H9 (cell line): ENCODE results near the gene RILPL1. TPM values are rescaled to one million over a fixed set of nuclear protein-coding genes. Genes with fewer than 3 reads are reported as not detected.

Source experiments
- DNase-seq: peaks from one replicate; pipeline ENCODE4 v3.0.0-alpha.2; 2017
- H2AFZ ChIP-seq: one replicate; pipeline ENCODE4 v1.6.1; 2013; ENCODE audit warnings: mild to moderate bottlenecking, low read length, control low read depth, moderate library complexity
- H2AK5ac ChIP-seq: 2 replicates; pipeline ENCODE4 v1.6.1; 2013; ENCODE audit warnings: low read length, control low read depth, mixed read lengths; ENCODE audit not compliant: insufficient read length
- H2BK120ac ChIP-seq: one replicate; pipeline ENCODE4 v1.6.1; 2013; ENCODE audit warnings: low read depth, mild to moderate bottlenecking, low read length, control low read depth, inconsistent platforms; ENCODE audit not compliant: poor library complexity, severe bottlenecking
- H2BK12ac ChIP-seq: 2 replicates; pipeline ENCODE4 v1.6.1; 2013; ENCODE audit warnings: low read length, control low read depth, mixed read lengths, low read depth; ENCODE audit not compliant: insufficient read length
- H2BK15ac ChIP-seq: 2 replicates; pipeline ENCODE4 v1.6.1; 2013; ENCODE audit warnings: low read depth, low read length, control low read depth
- H2BK20ac ChIP-seq: one replicate; pipeline ENCODE4 v1.6.1; 2013; ENCODE audit warnings: low read depth, mild to moderate bottlenecking, low read length, control low read depth, inconsistent platforms; ENCODE audit not compliant: poor library complexity, severe bottlenecking
- H2BK5ac ChIP-seq: 2 replicates; pipeline ENCODE4 v1.6.1; 2013; ENCODE audit warnings: low read length, control low read depth, mixed read lengths; ENCODE audit not compliant: insufficient read length
- H3K14ac ChIP-seq: 2 replicates; pipeline ENCODE4 v1.6.1; 2013; ENCODE audit warnings: low read length, control low read depth; ENCODE audit not compliant: insufficient read depth
- H3K18ac ChIP-seq: 2 replicates; pipeline ENCODE4 v1.6.1; 2013; ENCODE audit warnings: low read depth, mild to moderate bottlenecking, mixed read lengths, low read length, control low read depth; ENCODE audit not compliant: insufficient read length
- H3K23ac ChIP-seq: 2 replicates; pipeline ENCODE4 v1.6.1; 2013; ENCODE audit warnings: low read length, control low read depth, mixed read lengths, low read depth; ENCODE audit not compliant: insufficient read length
- H3K23me2 ChIP-seq: 2 replicates; pipeline ENCODE4 v1.6.1; 2013; ENCODE audit warnings: low read depth, mild to moderate bottlenecking, mixed read lengths, low read length, control low read depth; ENCODE audit not compliant: insufficient read length, poor library complexity, severe bottlenecking
- H3K27ac ChIP-seq: 2 replicates; pipeline ENCODE4 v1.5.1; 2013; ENCODE audit warnings: low read length, control low read depth, mixed read lengths, low read depth; ENCODE audit not compliant: insufficient read length
- H3K27me3 ChIP-seq: 2 replicates; pipeline ENCODE4 v1.6.1; 2013; ENCODE audit warnings: low read length, control low read depth, inconsistent platforms; ENCODE audit not compliant: insufficient read depth
- H3K4ac ChIP-seq: 2 replicates; pipeline ENCODE4 v1.6.1; 2013; ENCODE audit warnings: low read depth, mild to moderate bottlenecking, control low read depth, inconsistent platforms, low read length, moderate library complexity
- H3K4me1 ChIP-seq: 2 replicates; pipeline ENCODE4 v1.6.1; 2013; ENCODE audit warnings: low read length, control low read depth, inconsistent platforms; ENCODE audit not compliant: insufficient read depth
- H3K4me2 ChIP-seq: 2 replicates; pipeline ENCODE4 v1.6.1; 2013; ENCODE audit warnings: low read length, control low read depth, mixed read lengths; ENCODE audit not compliant: insufficient read length, insufficient read depth
- H3K56ac ChIP-seq: 2 replicates; pipeline ENCODE4 v1.6.1; 2013; ENCODE audit warnings: low read depth, mild to moderate bottlenecking, mixed read lengths, low read length, control low read depth; ENCODE audit not compliant: insufficient read length
- H3K79me1 ChIP-seq: 2 replicates; pipeline ENCODE4 v1.6.1; 2013; ENCODE audit warnings: low read depth, mild to moderate bottlenecking, moderate library complexity, low read length, control low read depth, inconsistent platforms; ENCODE audit not compliant: insufficient read depth, poor library complexity, severe bottlenecking
- H3K79me2 ChIP-seq: 2 replicates; pipeline ENCODE4 v1.6.1; 2013; ENCODE audit warnings: low read length, control low read depth, inconsistent platforms; ENCODE audit not compliant: insufficient read depth
- H3K9ac ChIP-seq: 2 replicates; pipeline ENCODE4 v1.6.1; 2013; ENCODE audit warnings: low read length, control low read depth, mixed read lengths; ENCODE audit not compliant: insufficient read length; ENCODE audit errors: extremely low read depth
- H3K9me3 ChIP-seq: one replicate; pipeline ENCODE4 v1.6.1; 2013; ENCODE audit warnings: low read depth, low read length, inconsistent platforms; ENCODE audit not compliant: control insufficient read depth
- H3T11ph ChIP-seq: one replicate; pipeline ENCODE4 v1.6.1; 2013; ENCODE audit warnings: mild to moderate bottlenecking, low read length, control low read depth, inconsistent platforms
- H4K20me1 ChIP-seq: one replicate; pipeline ENCODE4 v1.6.1; 2013; ENCODE audit not compliant: control insufficient read depth, insufficient read length, insufficient read depth
- H4K5ac ChIP-seq: 2 replicates; pipeline ENCODE4 v1.6.1; 2013; ENCODE audit warnings: low read depth, mild to moderate bottlenecking, mixed read lengths, low read length, control low read depth; ENCODE audit not compliant: insufficient read length
- H4K8ac ChIP-seq: replicated peaks from 2 replicates; pipeline ENCODE4 v1.6.1; 2013; ENCODE audit warnings: low read length, control low read depth, mixed read lengths, low read depth; ENCODE audit not compliant: insufficient read length
- H4K91ac ChIP-seq: 2 replicates; pipeline ENCODE4 v1.6.1; 2013; ENCODE audit warnings: low read depth, mild to moderate bottlenecking, moderate library complexity, mixed read lengths, low read length, control low read depth; ENCODE audit not compliant: insufficient read length
- H3K27ac Mint-ChIP-seq, 3 experiments: 2 replicates in 2 of 3; 3 replicates in 1 of 3; pipeline ENCODE4 v1.8.0; 2020 to 2021; ENCODE audit warnings: mixed read lengths in 3 of 3, mild to moderate bottlenecking in 1 of 3, moderate library complexity in 1 of 3
- H3K27me3 Mint-ChIP-seq: 2 replicates; pipeline ENCODE4 v1.8.0; 2021; ENCODE audit warnings: low read depth, mild to moderate bottlenecking, moderate library complexity, mixed read lengths
- H3K36me3 Mint-ChIP-seq, 3 experiments: 2 replicates in 2 of 3; 3 replicates in 1 of 3; pipeline ENCODE4 v1.8.0; 2020 to 2021; ENCODE audit warnings: low read depth in 3 of 3, mixed read lengths in 3 of 3; ENCODE audit not compliant: insufficient read depth in 1 of 3
- H3K4me1 Mint-ChIP-seq, 2 experiments: 2 replicates each; pipeline ENCODE4 v1.8.0; 2020; ENCODE audit warnings: mixed read lengths in 2 of 2
- H3K4me3 Mint-ChIP-seq, 2 experiments: 2 replicates in 1 of 2; 3 replicates in 1 of 2; pipeline ENCODE4 v1.8.0; 2020 to 2021; ENCODE audit warnings: mild to moderate bottlenecking in 2 of 2, mixed read lengths in 2 of 2, moderate library complexity in 1 of 2
- H3K9me3 Mint-ChIP-seq, 2 experiments: 2 replicates in 1 of 2; 3 replicates in 1 of 2; pipeline ENCODE4 v1.8.0; 2020; ENCODE audit warnings: mild to moderate bottlenecking in 2 of 2, mixed read lengths in 2 of 2, moderate library complexity in 1 of 2
- WGBS: extraction: QIAGEN DNeasy Blood & Tissue Kit; methylation state at CpG from one replicate; pipeline ENCODE4 v1.1.7; 2013; ENCODE audit warnings: missing lambda C conversion rate, low lambda C conversion rate, mixed read lengths; ENCODE audit not compliant: insufficient read length; ENCODE audit errors: extremely low coverage; 5-methylcytosine and 5-hydroxymethylcytosine counted together
- total RNA-seq: library from RNA; stranded (reverse); gene quantifications from 2 replicates; pipeline ENCODE4 v1.2.1, GENCODE V29; 2021
- TF ChIP-seq, protein P1 (sequence below): fragments of 200-600 bp; sonication (generic); conservative IDR thresholded peaks from 3 replicates; pipeline ENCODE4 v1.8.0; 2021; ENCODE audit warnings: antibody characterized with exemption, mild to moderate bottlenecking

RILPL1 gene
- total RNA-seq, 1 experiment from 2014 or later: 8.1 TPM

DNA sequence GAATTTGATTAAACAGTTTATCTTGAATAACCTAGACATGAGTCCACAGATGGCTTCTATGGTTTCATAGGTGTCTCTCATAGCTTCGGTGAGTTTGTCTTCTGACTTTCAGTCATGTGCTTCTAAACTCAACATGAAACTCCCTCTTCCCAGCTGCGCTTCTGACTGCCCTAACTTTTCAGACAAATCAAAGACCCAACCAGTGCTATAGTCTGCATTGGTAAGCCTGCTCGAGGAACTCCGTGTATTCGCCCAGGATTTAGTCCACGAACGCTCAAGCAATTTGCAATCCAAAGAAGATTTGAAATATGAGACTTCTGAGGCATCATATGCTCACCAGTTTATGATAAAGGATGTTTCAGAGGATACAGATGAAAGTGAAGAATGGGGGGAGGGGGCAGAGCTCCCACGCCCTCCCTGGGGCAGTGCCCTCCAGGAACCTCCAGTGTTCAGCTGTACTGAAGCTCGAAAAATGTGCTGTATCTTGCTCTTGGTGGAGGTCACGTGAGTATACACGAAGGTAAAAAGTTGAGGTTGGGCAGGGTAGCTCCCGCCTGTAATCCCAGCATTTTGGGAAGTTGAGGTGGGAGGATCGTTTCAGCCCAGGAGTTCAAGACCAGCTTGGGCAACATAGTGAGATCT, 91.9 kb downstream of the RILPL1 start:
- Histone ChIP-seq H2BK120ac (no peak overlapping the region), H3K4me2 (no peak overlapping the region), H2BK20ac (no peak overlapping the region), H3K79me1 (no peaks in the 10 kb centered on the region), H2AK5ac (no peak overlapping the region), H3T11ph (no peak overlapping the region), H4K20me1 (no peaks in the 10 kb centered on the region), H3K23ac (no peak overlapping the region), H3K27ac (no peak overlapping the region), H2BK12ac (no peak overlapping the region), H2BK5ac (no peak overlapping the region), H3K4ac (no peak overlapping the region), H3K9ac (no peak overlapping the region), H2BK15ac (no peak overlapping the region), H3K14ac (no peak overlapping the region), H3K9me3 (no peaks in the 10 kb centered on the region), H3K23me2 (peaks cover 4% of the 10 kb centered on the region), H3K56ac (no peak overlapping the region), H2AFZ (no peak overlapping the region), H4K91ac (no peak overlapping the region), H3K79me2 (no peaks in the 10 kb centered on the region), H3K27me3 (peaks cover 2% of the 10 kb centered on the region), H3K4me1 (no peaks in the 10 kb centered on the region), H3K18ac (no peak overlapping the region), H4K8ac (no peak overlapping the region), H4K5ac (no peak overlapping the region)
- H3K27ac Mint-ChIP-seq: no peak overlapping the region
- TF ChIP-seq, protein P1, sequence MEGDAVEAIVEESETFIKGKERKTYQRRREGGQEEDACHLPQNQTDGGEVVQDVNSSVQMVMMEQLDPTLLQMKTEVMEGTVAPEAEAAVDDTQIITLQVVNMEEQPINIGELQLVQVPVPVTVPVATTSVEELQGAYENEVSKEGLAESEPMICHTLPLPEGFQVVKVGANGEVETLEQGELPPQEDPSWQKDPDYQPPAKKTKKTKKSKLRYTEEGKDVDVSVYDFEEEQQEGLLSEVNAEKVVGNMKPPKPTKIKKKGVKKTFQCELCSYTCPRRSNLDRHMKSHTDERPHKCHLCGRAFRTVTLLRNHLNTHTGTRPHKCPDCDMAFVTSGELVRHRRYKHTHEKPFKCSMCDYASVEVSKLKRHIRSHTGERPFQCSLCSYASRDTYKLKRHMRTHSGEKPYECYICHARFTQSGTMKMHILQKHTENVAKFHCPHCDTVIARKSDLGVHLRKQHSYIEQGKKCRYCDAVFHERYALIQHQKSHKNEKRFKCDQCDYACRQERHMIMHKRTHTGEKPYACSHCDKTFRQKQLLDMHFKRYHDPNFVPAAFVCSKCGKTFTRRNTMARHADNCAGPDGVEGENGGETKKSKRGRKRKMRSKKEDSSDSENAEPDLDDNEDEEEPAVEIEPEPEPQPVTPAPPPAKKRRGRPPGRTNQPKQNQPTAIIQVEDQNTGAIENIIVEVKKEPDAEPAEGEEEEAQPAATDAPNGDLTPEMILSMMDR: no peak
- peaks cover 6 to 10% of the 10 kb centered on the region in 2 experiments for H3K4me1 Mint-ChIP-seq
- no peak for DNase-seq
- no peaks in the 10 kb centered on the region for H3K9me3 Mint-ChIP-seq
- no peaks in the 10 kb centered on the region for H3K36me3 Mint-ChIP-seq
- peaks cover 39% of the 10 kb centered on the region for H3K27me3 Mint-ChIP-seq
- WGBS: no CpG with 5 or more reads among the region's 13 CpGs
- H3K4me3 Mint-ChIP-seq: no peak overlapping the region
